ENCODE measurements around the gene MELK. TPM values are rescaled to one million over a fixed set of nuclear protein-coding genes. Genes with fewer than 3 reads are reported as not detected.

MELK gene
- total and polyA plus RNA-seq, 2 of the 4 experiments (the other 2 are of a cell fraction) = 20.8 to 27.4 TPM

GRCh38 chr9:36691671-36692070 is 119.0 kb downstream of the MELK start:
- peaks cover 3% of the 10 kb centered on the region for H3K27me3 ChIP-seq (ENCODE audit: control insufficient read depth, insufficient read depth, low read length)
- no peaks in the 10 kb centered on the region for H3K79me1 ChIP-seq (ENCODE audit: low read depth in 1 of 2, low read length in 2 of 2)
- H3K4me3 ChIP-seq (ENCODE audit: insufficient read depth, low read depth, low read length) = no peak overlapping the region
- no peak overlapping the region for H2BK15ac ChIP-seq (ENCODE audit: low read depth, low read length)
- no peak overlapping the region for H2BK5ac ChIP-seq (ENCODE audit: low read depth, low read length, poor library complexity, severe bottlenecking)
- no TSS peak for BruUV-seq (replicated peaks)
- CTCF ChIA-PET = no interaction called here
- no peaks in the 10 kb centered on the region for H3K9me3 ChIP-seq (ENCODE audit: control insufficient read depth, insufficient read depth, low read length)
- in situ Hi-C loops (cut with MboI; ENCODE audit: low sequenced_read_pairs) = no loop called here
- no peak overlapping the region for H4K5ac ChIP-seq (ENCODE audit: low read depth, low read length)
- H3K9me1 ChIP-seq (ENCODE audit: insufficient read depth, low read length) = no peaks in the 10 kb centered on the region
- no peaks in the 10 kb centered on the region for H3K4me1 ChIP-seq (ENCODE audit: control insufficient read depth, insufficient read depth, low read length)
- no peaks in the 10 kb centered on the region for H3K36me3 ChIP-seq (ENCODE audit: control insufficient read depth, insufficient read depth, low read length)
- no peak overlapping the region for H2AK9ac ChIP-seq (replicated peaks; ENCODE audit: low read depth, low read length, poor library complexity)
- no peak overlapping the region for H4K8ac ChIP-seq (ENCODE audit: low read depth in 2 of 2, low read length in 2 of 2)
- no peaks in the 10 kb centered on the region for H4K20me1 ChIP-seq (ENCODE audit: insufficient read depth, low read length)
- no peak overlapping the region for H3K18ac ChIP-seq (ENCODE audit: low read depth, low read length)
- POLR2A ChIA-PET (ENCODE audit: unreplicated experiment) = no interaction called here
- H4K91ac ChIP-seq (ENCODE audit: insufficient read depth, low read depth, low read length) = no peak overlapping the region
- H3K23ac ChIP-seq (ENCODE audit: low read depth, low read length) = no peak overlapping the region
- H2AFZ ChIP-seq (replicated peaks; ENCODE audit: low read length, poor library complexity) = no peak overlapping the region
- H2BK120ac ChIP-seq (ENCODE audit: low read depth, low read length) = no peak overlapping the region
- no peak overlapping the region for H3K14ac ChIP-seq (replicated peaks; ENCODE audit: low read depth, low read length)
- H3K9ac ChIP-seq (ENCODE audit: low read depth, low read length) = no peak overlapping the region
- no peak overlapping the region for H3K56ac ChIP-seq (ENCODE audit: extremely low read depth, insufficient read depth, low read length)
- no peak overlapping the region for H3K4me2 ChIP-seq (ENCODE audit: low read depth, low read length)
- intact Hi-C loops (cut with micrococcal nuclease) = no loop called here
- TF ChIP-seq RCOR1 (IDR thresholded peaks at IDR 0.05; ENCODE audit: insufficient replicate concordance, low read length) (no peak), POLR2A (IDR thresholded peaks at IDR 0.05; ENCODE audit: low read depth, low read length) (no peak), USF2 (IDR thresholded peaks at IDR 0.05; ENCODE audit: low read depth, low read length) (no peak), CHD1 (IDR thresholded peaks at IDR 0.05; ENCODE audit: low read depth, low read length) (no peak), ELK1 (IDR thresholded peaks at IDR 0.05; ENCODE audit: borderline replicate concordance, low read depth, low read length) (no peak), BHLHE40 (IDR thresholded peaks at IDR 0.05; ENCODE audit: low read depth, low read length) (no peak), RFX5 (IDR thresholded peaks at IDR 0.05; ENCODE audit: low read depth, low read length) (no peak), MXI1 (IDR thresholded peaks at IDR 0.05; ENCODE audit: borderline replicate concordance, low read depth, low read length) (no peak), CEBPB (IDR thresholded peaks at IDR 0.05; ENCODE audit: low read depth, low read length) (no peak), FOS (IDR thresholded peaks at IDR 0.05; ENCODE audit: low read depth, low read length) (no peak), NFE2L2 (IDR thresholded peaks at IDR 0.05; ENCODE audit: low read depth, low read length) (no peak), SMC3 (IDR thresholded peaks at IDR 0.05; ENCODE audit: low read depth, low read length) (no peak), MAZ (IDR thresholded peaks at IDR 0.05; ENCODE audit: borderline replicate concordance, low read depth, low read length) (no peak), MAFK (IDR thresholded peaks at IDR 0.05; ENCODE audit: low read depth, low read length) (no peak), CTCF (conservative IDR thresholded peaks at IDR 0.05; ENCODE audit: low read depth, low read length) (no peak)
- ATAC-seq (ENCODE audit: low read depth) (no peak), DNase-seq (no peak)
- dilution Hi-C loops (cut with HindIII; ENCODE audit: low sequenced_read_pairs, unreplicated experiment) = no loop called here
- H2AK5ac ChIP-seq (ENCODE audit: low read depth, low read length) = no peak overlapping the region
- no peak overlapping the region for H2BK20ac ChIP-seq (ENCODE audit: low read depth, low read length)
- H3K4ac ChIP-seq (ENCODE audit: low read depth, low read length) = no peak overlapping the region
- H3K27ac ChIP-seq (ENCODE audit: insufficient read depth, low read length) = no peak overlapping the region
